Smooth muscle cell (in vitro differentiated cells): ENCODE measurements around the gene POLG. TPM values are rescaled to one million over a fixed set of nuclear protein-coding genes. Genes with fewer than 3 reads are reported as not detected.
A peak's percentile ranks its signal among the peaks of the same experiment; 100 is the strongest.

ENCODE experiments used
- DNase-seq: peaks from one replicate; lab custom pipeline; 2025; ENCODE audit not compliant: unreplicated experiment; lab: John Stamatoyannopoulos, UW
- H2AFZ ChIP-seq: fragments of 200-600 bp; sonication (generic); 2 replicates; pipeline ENCODE4 v1.6.0; 2016; ENCODE audit warnings: antibody characterized with exemption, low read depth, mild to moderate bottlenecking
- H3F3A ChIP-seq: fragments of 200-600 bp; sonication (generic); 2 replicates; pipeline ENCODE4 v1.6.0; 2017; ENCODE audit warnings: antibody characterized with exemption, low read depth
- H3K27ac ChIP-seq: fragments of 200-600 bp; sonication (generic); 2 replicates; pipeline ENCODE4 v1.5.1; 2016; ENCODE audit warnings: low read depth, mild to moderate bottlenecking
- H3K27me3 ChIP-seq: fragments of 200-600 bp; sonication (generic); 2 replicates; pipeline ENCODE4 v1.6.1; 2016; ENCODE audit warnings: low read depth, mild to moderate bottlenecking
- H3K36me3 ChIP-seq: fragments of 200-600 bp; sonication (generic); 2 replicates; pipeline ENCODE4 v1.5.1; 2016; ENCODE audit warnings: low read depth
- H3K4me1 ChIP-seq: fragments of 200-600 bp; sonication (generic); 2 replicates; pipeline ENCODE4 v1.5.1; 2016; ENCODE audit warnings: low read depth
- H3K4me2 ChIP-seq: fragments of 200-600 bp; sonication (generic); 2 replicates; pipeline ENCODE4 v1.6.0; 2016; ENCODE audit warnings: mild to moderate bottlenecking
- H3K4me3 ChIP-seq: fragments of 200-600 bp; sonication (generic); 2 replicates; pipeline ENCODE4 v1.5.1; 2016; ENCODE audit warnings: mild to moderate bottlenecking
- H3K79me2 ChIP-seq: fragments of 200-600 bp; sonication (generic); 2 replicates; pipeline ENCODE4 v1.6.0; 2016; ENCODE audit warnings: low read depth, mild to moderate bottlenecking
- H3K9ac ChIP-seq: fragments of 200-600 bp; sonication (generic); 2 replicates; pipeline ENCODE4 v1.6.0; 2016; ENCODE audit warnings: low read depth
- H3K9me3 ChIP-seq: fragments of 200-600 bp; sonication (generic); replicated peaks from 2 replicates; pipeline ENCODE4 v1.5.1; 2016; ENCODE audit warnings: low read depth
- H4K20me1 ChIP-seq: fragments of 200-600 bp; sonication (generic); 2 replicates; pipeline ENCODE4 v1.6.0; 2016; ENCODE audit warnings: low read depth
- WGBS: methylation state at CpG from one replicate; pipeline ENCODE4 v1.1.7; 2016; ENCODE audit warnings: low lambda C conversion rate; 5-methylcytosine and 5-hydroxymethylcytosine counted together
- polyA plus RNA-seq: library from polyadenylated mRNA; unstranded; fragments of >200 nt; fragmentation: Nextera tagmentation; extraction: Ambion mirVana; gene quantifications from 2 replicates; pipeline ENCODE4 v1.2.1, GENCODE V29; 2016
- total RNA-seq: library from RNA; depleted of rRNA; stranded (reverse); fragments of >200 nt; gene quantifications from 2 replicates; pipeline ENCODE4 v1.2.3, GENCODE V29; 2014
- TF ChIP-seq, protein P1 (sequence below): fragments of 200-600 bp; sonication (generic); IDR thresholded peaks from 2 replicates; pipeline ENCODE4 v1.5.1; 2017; ENCODE audit warnings: borderline replicate concordance, mild to moderate bottlenecking, antibody characterized with exemption; ENCODE audit not compliant: insufficient read depth, poor library complexity, severe bottlenecking

The POLG gene
- total and polyA plus RNA-seq, 2 experiments from 2014 or later = 34.3 to 41.6 TPM

DNA sequence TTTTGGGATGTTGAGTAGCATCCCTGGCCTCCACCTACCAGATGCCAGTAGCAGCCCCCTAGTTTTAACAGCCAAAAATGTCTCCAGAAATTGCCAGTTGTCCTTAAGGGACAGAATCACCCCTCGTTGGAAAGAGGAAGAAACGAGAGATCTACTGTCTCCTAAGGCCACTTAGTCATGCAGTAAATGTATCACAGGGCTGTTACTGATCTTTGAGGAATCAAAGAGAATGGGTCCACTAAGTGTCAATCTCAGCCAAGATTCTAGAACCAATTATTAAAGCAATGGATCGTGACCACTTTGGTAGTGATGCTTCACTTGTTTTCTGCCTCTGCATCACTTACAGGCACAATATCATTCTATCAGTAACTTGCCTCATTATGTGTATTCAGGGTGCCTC is 26.4 kb downstream of the POLG start:
- Histone ChIP-seq H3K36me3 (no peaks in the 10 kb centered on the region), H3F3A (no peaks in the 10 kb centered on the region), H3K9ac (no peak overlapping the region), H3K9me3 (no peaks in the 10 kb centered on the region), H3K27me3 (no peaks in the 10 kb centered on the region), H3K4me2 (no peak overlapping the region), H3K4me1 (no peaks in the 10 kb centered on the region), H3K79me2 (no peaks in the 10 kb centered on the region), H4K20me1 (no peaks in the 10 kb centered on the region), H3K4me3 (no peak overlapping the region), H3K27ac (no peak overlapping the region), H2AFZ (no peak overlapping the region)
- 58% methylated on average over 3 of the region's 3 CpGs for WGBS
- TF ChIP-seq, protein P1, sequence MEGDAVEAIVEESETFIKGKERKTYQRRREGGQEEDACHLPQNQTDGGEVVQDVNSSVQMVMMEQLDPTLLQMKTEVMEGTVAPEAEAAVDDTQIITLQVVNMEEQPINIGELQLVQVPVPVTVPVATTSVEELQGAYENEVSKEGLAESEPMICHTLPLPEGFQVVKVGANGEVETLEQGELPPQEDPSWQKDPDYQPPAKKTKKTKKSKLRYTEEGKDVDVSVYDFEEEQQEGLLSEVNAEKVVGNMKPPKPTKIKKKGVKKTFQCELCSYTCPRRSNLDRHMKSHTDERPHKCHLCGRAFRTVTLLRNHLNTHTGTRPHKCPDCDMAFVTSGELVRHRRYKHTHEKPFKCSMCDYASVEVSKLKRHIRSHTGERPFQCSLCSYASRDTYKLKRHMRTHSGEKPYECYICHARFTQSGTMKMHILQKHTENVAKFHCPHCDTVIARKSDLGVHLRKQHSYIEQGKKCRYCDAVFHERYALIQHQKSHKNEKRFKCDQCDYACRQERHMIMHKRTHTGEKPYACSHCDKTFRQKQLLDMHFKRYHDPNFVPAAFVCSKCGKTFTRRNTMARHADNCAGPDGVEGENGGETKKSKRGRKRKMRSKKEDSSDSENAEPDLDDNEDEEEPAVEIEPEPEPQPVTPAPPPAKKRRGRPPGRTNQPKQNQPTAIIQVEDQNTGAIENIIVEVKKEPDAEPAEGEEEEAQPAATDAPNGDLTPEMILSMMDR = no peak
- no peak for DNase-seq

DNA sequence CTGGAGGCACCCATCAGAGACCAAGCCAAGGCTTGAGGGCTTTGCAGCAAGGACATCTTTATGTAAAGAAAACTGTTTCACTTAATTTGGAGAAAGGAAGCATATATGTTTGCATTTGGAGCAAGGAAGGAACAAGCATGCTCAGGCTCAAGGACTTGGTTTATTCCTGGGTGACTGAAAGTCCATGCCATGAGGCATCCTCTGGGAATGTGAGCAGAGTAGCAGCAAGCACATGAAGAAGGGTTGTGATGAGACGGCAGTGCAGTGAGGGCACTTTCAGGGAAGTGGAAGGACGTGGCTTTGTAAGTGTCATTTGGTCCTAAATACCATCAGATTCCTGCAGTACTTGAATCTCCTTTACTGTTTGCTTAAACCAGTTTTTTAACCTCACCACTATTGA is 26.8 kb downstream of the POLG start:
- no peak overlapping the region for H3K4me3 ChIP-seq
- no peaks in the 10 kb centered on the region for H3K79me2 ChIP-seq
- no peak for DNase-seq
- TF ChIP-seq, protein P1 = no peak
- no peaks in the 10 kb centered on the region for H3F3A ChIP-seq
- no peaks in the 10 kb centered on the region for H3K9me3 ChIP-seq
- H3K9ac ChIP-seq = no peak overlapping the region
- H4K20me1 ChIP-seq = no peaks in the 10 kb centered on the region
- H3K4me2 ChIP-seq = no peak overlapping the region
- H2AFZ ChIP-seq = no peak overlapping the region
- H3K27ac ChIP-seq = no peak overlapping the region
- H3K27me3 ChIP-seq = no peaks in the 10 kb centered on the region
- WGBS = 63% methylated on average over 2 of the region's 2 CpGs
- H3K36me3 ChIP-seq = peaks cover 3% of the 10 kb centered on the region
- no peaks in the 10 kb centered on the region for H3K4me1 ChIP-seq

DNA sequence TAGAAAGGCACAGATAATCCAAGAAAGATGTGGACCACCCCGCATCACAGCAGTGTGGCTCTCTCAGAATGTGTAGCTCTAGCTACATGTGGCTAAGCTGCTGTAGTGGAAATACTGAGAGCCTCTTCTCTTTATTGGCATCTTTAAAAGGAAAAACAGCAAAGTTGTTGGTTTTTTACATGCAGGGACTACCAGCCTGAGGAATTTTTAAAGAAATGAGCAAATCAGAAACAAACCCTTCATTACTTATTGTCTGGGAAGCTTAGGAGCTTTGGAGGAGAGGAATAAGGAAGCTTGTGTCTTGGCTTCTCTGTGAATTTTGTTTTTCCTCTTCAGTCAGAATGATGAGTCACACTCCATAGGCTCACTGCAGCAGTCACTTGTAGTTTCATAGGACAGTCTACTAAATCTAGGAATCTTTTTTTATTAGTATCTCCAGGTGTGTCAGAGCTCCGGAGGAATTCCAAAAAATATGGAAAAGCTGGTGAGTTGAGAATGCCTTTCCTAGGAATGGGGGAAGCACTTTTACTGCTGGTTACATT is 27.5 kb downstream of the POLG start:
- peak overlapping the region; percentile 52 for H3K27ac ChIP-seq
- no peaks in the 10 kb centered on the region for H4K20me1 ChIP-seq
- no peak overlapping the region for H2AFZ ChIP-seq
- no peaks in the 10 kb centered on the region for H3K9me3 ChIP-seq
- H3K9ac ChIP-seq = no peak overlapping the region
- H3K4me1 ChIP-seq = no peaks in the 10 kb centered on the region
- no peaks in the 10 kb centered on the region for H3K79me2 ChIP-seq
- H3K4me3 ChIP-seq = no peak overlapping the region
- 87% methylated on average over 2 of the region's 2 CpGs for WGBS
- no peak for DNase-seq
- no peaks in the 10 kb centered on the region for H3F3A ChIP-seq
- TF ChIP-seq, protein P1 = no peak
- H3K36me3 ChIP-seq = peaks cover 3% of the 10 kb centered on the region
- H3K4me2 ChIP-seq = no peak overlapping the region
- H3K27me3 ChIP-seq = no peaks in the 10 kb centered on the region

DNA sequence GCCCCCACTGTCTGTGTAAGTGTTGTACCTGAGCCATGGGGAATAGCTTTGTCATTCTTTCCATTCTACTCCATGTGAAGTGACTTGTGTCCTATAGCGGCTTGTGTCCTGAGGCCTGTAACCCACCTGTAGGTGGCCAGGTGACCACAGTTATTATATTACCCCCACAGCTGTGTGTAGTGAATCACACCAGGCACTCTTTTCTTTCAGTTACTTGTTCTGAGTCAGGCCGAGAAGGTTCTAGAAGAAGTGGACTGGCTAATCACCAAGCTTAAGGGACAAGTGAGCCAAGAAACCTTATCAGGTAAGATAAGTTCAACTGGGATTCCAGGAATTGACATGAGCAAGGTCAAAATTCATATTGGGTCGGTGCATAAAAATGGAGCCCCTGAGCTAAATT is 29.2 kb downstream of the POLG start:
- no peaks in the 10 kb centered on the region for H3K27me3 ChIP-seq
- peaks cover 3% of the 10 kb centered on the region for H3K36me3 ChIP-seq
- no peak overlapping the region for H3K4me3 ChIP-seq
- H3K9me3 ChIP-seq = no peaks in the 10 kb centered on the region
- WGBS = 89% methylated on average over 3 of the region's 3 CpGs
- H3K4me1 ChIP-seq = no peaks in the 10 kb centered on the region
- TF ChIP-seq, protein P1 = no peak
- no peak for DNase-seq
- no peak overlapping the region for H3K9ac ChIP-seq
- no peak overlapping the region for H3K4me2 ChIP-seq
- H3K79me2 ChIP-seq = no peaks in the 10 kb centered on the region
- no peaks in the 10 kb centered on the region for H3F3A ChIP-seq
- H4K20me1 ChIP-seq = no peaks in the 10 kb centered on the region
- H3K27ac ChIP-seq = no peak overlapping the region
- no peak overlapping the region for H2AFZ ChIP-seq
